ENCODE data around the gene SIK3.
"Not testable (repeated sequence)": the region's sequence is repeated elsewhere in the genome, so short reads cannot be mapped to it uniquely, and the experiment has no call there.

SIK3 gene

GRCh38 chr11:117054382-117054781 lies 43.8 kb downstream of the SIK3 start:
- no peak for DNase-seq (ENCODE audit: low read depth)
- TF ChIP-seq, protein P1, sequence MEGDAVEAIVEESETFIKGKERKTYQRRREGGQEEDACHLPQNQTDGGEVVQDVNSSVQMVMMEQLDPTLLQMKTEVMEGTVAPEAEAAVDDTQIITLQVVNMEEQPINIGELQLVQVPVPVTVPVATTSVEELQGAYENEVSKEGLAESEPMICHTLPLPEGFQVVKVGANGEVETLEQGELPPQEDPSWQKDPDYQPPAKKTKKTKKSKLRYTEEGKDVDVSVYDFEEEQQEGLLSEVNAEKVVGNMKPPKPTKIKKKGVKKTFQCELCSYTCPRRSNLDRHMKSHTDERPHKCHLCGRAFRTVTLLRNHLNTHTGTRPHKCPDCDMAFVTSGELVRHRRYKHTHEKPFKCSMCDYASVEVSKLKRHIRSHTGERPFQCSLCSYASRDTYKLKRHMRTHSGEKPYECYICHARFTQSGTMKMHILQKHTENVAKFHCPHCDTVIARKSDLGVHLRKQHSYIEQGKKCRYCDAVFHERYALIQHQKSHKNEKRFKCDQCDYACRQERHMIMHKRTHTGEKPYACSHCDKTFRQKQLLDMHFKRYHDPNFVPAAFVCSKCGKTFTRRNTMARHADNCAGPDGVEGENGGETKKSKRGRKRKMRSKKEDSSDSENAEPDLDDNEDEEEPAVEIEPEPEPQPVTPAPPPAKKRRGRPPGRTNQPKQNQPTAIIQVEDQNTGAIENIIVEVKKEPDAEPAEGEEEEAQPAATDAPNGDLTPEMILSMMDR (IDR thresholded peaks at IDR 0.05; ENCODE audit: low read depth, low read length, missing control alignments): no peak

DNA sequence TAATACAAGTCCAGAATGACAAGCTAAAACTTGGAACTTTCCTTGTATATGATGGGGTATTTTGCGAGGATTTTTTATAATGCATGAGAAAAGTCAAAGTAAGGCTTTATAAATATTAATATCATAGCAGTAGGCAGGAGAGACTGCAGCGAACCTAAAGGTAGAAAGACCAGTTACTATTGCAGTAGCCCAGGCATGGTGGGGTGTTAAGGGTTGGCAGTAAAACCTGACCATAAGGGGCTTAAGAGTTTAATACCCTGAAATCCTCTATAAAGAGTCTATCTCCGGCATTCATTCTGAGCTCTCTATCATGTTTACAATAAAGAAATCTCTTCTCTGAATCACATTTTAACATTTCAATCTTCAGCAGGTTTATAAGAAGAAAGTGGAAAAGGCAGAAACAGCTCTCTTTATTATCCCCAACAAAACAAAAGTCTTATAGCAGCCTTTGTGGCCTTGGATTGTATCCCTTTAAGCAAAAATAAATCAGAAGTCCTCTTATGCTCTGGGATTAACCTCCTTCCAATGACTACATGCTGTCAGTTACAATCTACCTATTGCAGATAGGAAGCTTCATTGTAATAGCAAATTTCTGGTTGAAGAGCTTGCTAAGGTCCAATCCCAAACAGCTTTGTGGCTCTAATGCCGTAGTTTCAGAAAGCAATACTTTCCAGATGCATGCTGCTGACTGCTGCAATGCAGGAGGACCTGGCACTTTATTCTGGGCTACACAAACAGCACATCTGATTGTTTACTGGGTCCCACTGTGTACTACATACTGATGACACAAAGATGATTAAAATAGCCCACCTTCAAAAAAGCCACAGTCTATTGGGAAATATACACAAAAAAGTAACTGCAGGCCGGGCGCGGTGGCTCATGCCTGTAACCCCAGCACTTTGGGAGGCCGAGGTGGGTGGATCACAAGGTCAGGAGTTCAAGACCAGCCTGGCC lies 45.8 kb downstream of the SIK3 start:
- no peak for DNase-seq (ENCODE audit: low read depth)
- TF ChIP-seq, protein P1 (IDR thresholded peaks at IDR 0.05; ENCODE audit: low read depth, low read length, missing control alignments): no peak
- no peak overlapping the region for H3K4me3 ChIP-seq (ENCODE audit: low read depth, low read length)

More at GRCh38 chr11:117054382-117054781, 43.8 kb downstream of the SIK3 start:
- H3K4me3 ChIP-seq (ENCODE audit: low read depth, low read length): no peak overlapping the region

- not testable (repeated sequence) for H3K4me3 ChIP-seq (ENCODE audit: low read depth, low read length); DNase-seq (ENCODE audit: low read depth)
These were observed 48.1 kb downstream of the SIK3 start for GRCh38 chr11:117050121-117050520.

GRCh38 chr11:117046627-117047026 lies 51.6 kb downstream of the SIK3 start:
- not testable (repeated sequence) for H3K4me3 ChIP-seq (ENCODE audit: low read depth, low read length); DNase-seq (ENCODE audit: low read depth)

DNA sequence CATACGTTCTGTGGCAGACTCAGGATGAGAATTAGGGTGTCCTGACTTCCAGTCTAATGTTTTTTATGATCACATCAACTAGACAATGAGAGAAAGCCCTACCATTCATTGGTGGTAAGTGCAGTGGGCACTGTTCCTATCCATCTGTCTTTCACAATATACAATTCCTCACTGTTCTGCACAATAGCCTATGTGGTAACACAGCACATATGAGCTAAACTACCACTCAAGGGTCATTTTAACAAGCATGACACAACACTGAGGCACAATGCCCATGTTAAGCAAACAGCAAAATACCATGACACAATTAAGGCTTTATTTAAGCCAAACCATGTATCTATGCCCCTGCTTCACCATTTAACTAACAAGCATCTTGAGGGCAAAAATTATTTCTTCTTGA lies 52.3 kb downstream of the SIK3 start:
- DNase-seq (ENCODE audit: low read depth): no peak
- TF ChIP-seq, protein P1 (IDR thresholded peaks at IDR 0.05; ENCODE audit: low read depth, low read length, missing control alignments): no peak
- no peak overlapping the region for H3K4me3 ChIP-seq (ENCODE audit: low read depth, low read length)

DNA sequence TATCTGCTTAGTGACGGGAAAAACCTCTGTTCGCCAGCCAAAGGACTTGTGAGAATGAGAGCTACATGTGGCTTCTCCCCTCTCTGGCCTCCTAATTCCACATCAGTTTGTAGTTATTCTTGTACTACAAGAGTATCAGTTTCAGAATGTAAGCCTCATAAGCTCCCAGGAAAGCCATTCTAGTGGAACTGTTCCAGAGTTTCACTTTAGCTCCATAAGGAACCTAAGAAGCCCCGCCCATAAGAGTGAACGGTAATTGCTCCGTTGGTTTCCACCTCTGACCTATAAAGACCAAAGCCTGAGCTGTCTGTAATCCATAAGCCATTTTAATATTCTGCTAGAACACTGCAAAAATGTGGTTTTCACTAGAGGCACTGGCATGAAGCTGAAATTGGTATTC lies 53.0 kb downstream of the SIK3 start:
- no peak overlapping the region for H3K4me3 ChIP-seq (ENCODE audit: low read depth, low read length)
- no peak for DNase-seq (ENCODE audit: low read depth)
- TF ChIP-seq, protein P1 (IDR thresholded peaks at IDR 0.05; ENCODE audit: low read depth, low read length, missing control alignments): no peak

DNA sequence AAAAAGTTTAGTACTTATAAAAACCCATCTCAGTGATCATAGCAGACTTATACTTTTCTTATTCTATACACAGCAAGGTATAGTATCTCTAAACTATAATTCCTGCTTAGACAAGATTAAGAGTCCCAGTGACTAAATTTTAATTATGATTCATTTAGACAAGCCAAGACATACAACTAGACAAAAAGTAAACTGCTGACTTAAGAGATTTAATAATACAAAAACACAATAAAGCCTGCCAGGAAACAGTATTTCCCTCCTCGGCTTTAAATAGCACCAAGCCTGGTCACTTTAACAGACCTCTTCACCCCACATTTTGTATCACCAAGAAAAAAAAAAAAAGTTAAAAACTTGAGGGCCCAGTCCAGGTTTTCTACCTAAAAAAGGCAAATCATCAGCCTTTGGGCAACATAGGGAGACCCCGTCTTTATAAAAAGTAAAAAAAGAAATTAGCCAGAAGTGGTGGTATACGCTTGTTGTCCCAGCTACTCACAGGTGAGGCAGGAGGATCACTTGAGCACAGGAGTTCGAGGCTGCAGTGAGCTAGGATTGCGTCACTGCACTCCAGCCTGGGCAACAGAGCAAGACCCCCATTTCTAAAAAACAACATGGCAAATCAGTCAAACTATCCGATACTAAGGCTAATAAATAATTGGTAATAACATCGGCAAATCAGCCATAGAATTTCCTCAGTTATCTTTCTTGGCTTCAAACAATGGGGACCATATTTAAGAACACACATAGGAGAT lies 53.8 kb downstream of the SIK3 start:
- TF ChIP-seq, protein P1 (IDR thresholded peaks at IDR 0.05; ENCODE audit: low read depth, low read length, missing control alignments): no peak
- DNase-seq (ENCODE audit: low read depth): no peak
- no peak overlapping the region for H3K4me3 ChIP-seq (ENCODE audit: low read depth, low read length)
